ENCODE data around the gene LRP5.
A peak's percentile ranks its signal among the peaks of the same experiment; 100 is the strongest.
"Not testable (repeated sequence)": the region's sequence is repeated elsewhere in the genome, so short reads cannot be mapped to it uniquely, and the experiment has no call there.

The LRP5 gene

GRCh38 chr11:68424981-68425865, 112.8 kb downstream of the LRP5 start:
- DNase-seq = no peak

- DNase-seq = no peak
These were observed 113.5 kb downstream of the LRP5 start for GRCh38 chr11:68425866-68426380.

GRCh38 chr11:68429661-68430060, 117.3 kb downstream of the LRP5 start:
- no peak for DNase-seq

GRCh38 chr11:68430384-68430783, 118.0 kb downstream of the LRP5 start:
- DNase-seq = no peak

GRCh38 chr11:68430801-68431200, 118.4 kb downstream of the LRP5 start:
- no peak for DNase-seq

- DNase-seq = no peak
These were observed 119.7 kb downstream of the LRP5 start for GRCh38 chr11:68431984-68432645.

- no peak for DNase-seq
These were observed 120.5 kb downstream of the LRP5 start for GRCh38 chr11:68432874-68433273.

- no peak for DNase-seq
These were observed 121.2 kb downstream of the LRP5 start for GRCh38 chr11:68433541-68433940.

GRCh38 chr11:68434159-68434558, 121.8 kb downstream of the LRP5 start:
- not testable (repeated sequence) for DNase-seq

GRCh38 chr11:68436162-68436888, 123.9 kb downstream of the LRP5 start:
- no peak for DNase-seq

- peak; percentile 57 for DNase-seq
These were observed 124.9 kb downstream of the LRP5 start for GRCh38 chr11:68436985-68437926.

GRCh38 chr11:68437927-68438657, 125.7 kb downstream of the LRP5 start:
- no peak for DNase-seq

GRCh38 chr11:68438658-68439259, 126.4 kb downstream of the LRP5 start:
- DNase-seq = no peak

GRCh38 chr11:68439355-68440065, 127.1 kb downstream of the LRP5 start:
- no peak for DNase-seq

- DNase-seq = no peak
These were observed 127.8 kb downstream of the LRP5 start for GRCh38 chr11:68440224-68440623.

GRCh38 chr11:68441466-68442230, 129.3 kb downstream of the LRP5 start:
- DNase-seq = peak; percentile 40

- DNase-seq = no peak
These were observed 130.0 kb downstream of the LRP5 start for GRCh38 chr11:68442433-68442832.

GRCh38 chr11:68444566-68444965, 132.2 kb downstream of the LRP5 start:
- DNase-seq = no peak

- DNase-seq = no peak
These were observed 133.2 kb downstream of the LRP5 start for GRCh38 chr11:68445531-68446035.

All from MV-4-11 (cell line).